Lower leg skin (tissue), 4 donors: ENCODE data around the gene S100Z. TPM values are rescaled to one million over a fixed set of nuclear protein-coding genes. Genes with fewer than 3 reads are reported as not detected.

Source experiments
- DNase-seq, 2 donors: peaks; one replicate each; pipeline ENCODE4 v3.0.0-alpha.2; 2019; ENCODE audit warnings: low spot score in 2 of 2
- H3K4me3 ChIP-seq: fragments of 200-600 bp; sonication (generic); 2 replicates; pipeline ENCODE4 v1.5.1; 2017; ENCODE audit warnings: mild to moderate bottlenecking, low read depth; ENCODE audit not compliant: poor library complexity, severe bottlenecking
- CTCF ChIP-seq, 3 donors: fragments of 450-650 bp; IDR thresholded peaks; one replicate each; pipeline ENCODE4 v1.5.1; 2016; ENCODE audit warnings: antibody characterized with exemption in 3 of 3, mild to moderate bottlenecking in 3 of 3, moderate library complexity in 2 of 3
- POLR2A ChIP-seq, 2 donors: fragments of 450-650 bp; IDR thresholded peaks; one replicate each; pipeline ENCODE4 v1.6.1; 2016 to 2017; ENCODE audit warnings: antibody characterized with exemption in 2 of 2, mild to moderate bottlenecking in 1 of 2, moderate library complexity in 1 of 2
- WGBS, 2 donors: methylation state at CpG; one replicate each; pipeline ENCODE4 v1.1.5; 2018; 5-methylcytosine and 5-hydroxymethylcytosine counted together
- intact Hi-C: fragments of 100-400 bp; cut with DNase I; formaldehyde crosslinking; loops from one replicate; pipeline ENCODE4 v1.15.0; 2023; ENCODE audit warnings: low total_unique reads
- total RNA-seq, 4 donors: library from RNA; depleted of rRNA; stranded (reverse); fragments of >200 nt; gene quantifications; one replicate each; pipeline ENCODE4 v1.1.0, GENCODE V29; 2016

The S100Z gene
- total RNA-seq, 4 donors from 2014 or later = not detected

GRCh38 chr5:76867827-76868693 lies 18.2 kb downstream of the S100Z start:
- TF ChIP-seq CTCF (IDR thresholded peaks at IDR 0.05) (no peak), POLR2A (IDR thresholded peaks at IDR 0.05) (no peak)
- intact Hi-C loops = no loop called here
- 62 to 66% methylated on average over 8 of the region's 8 CpGs for WGBS, 2 donors

GRCh38 chr5:76870046-76870445 lies 20.2 kb downstream of the S100Z start:
- 73 to 83% methylated on average over 6 of the region's 6 CpGs for WGBS, 2 donors
- intact Hi-C loops = no loop called here

More at GRCh38 chr5:76867827-76868693, 18.2 kb downstream of the S100Z start:
- H3K4me3 ChIP-seq = no peak overlapping the region
- DNase-seq = peak; percentile 35 to 85

GRCh38 chr5:76874088-76874581 lies 24.3 kb downstream of the S100Z start:
- intact Hi-C loops = no loop called here
- TF ChIP-seq CTCF (IDR thresholded peaks at IDR 0.05) = no peak
- TF ChIP-seq POLR2A (IDR thresholded peaks at IDR 0.05) = no peak
- WGBS, 2 donors = 40 to 46% methylated on average over 3 of the region's 3 CpGs

More at GRCh38 chr5:76870046-76870445, 20.2 kb downstream of the S100Z start:
- H3K4me3 ChIP-seq = no peak overlapping the region
- no peak for DNase-seq
- TF ChIP-seq CTCF (IDR thresholded peaks at IDR 0.05) = no peak
- TF ChIP-seq POLR2A (IDR thresholded peaks at IDR 0.05) = no peak

GRCh38 chr5:76888733-76889300 lies 39.0 kb downstream of the S100Z start:
- H3K4me3 ChIP-seq = no peak overlapping the region
- intact Hi-C loops = no loop called here
- WGBS, 2 donors = 77 to 81% methylated on average over 10 of the region's 10 CpGs
- no peak for DNase-seq
- no peak for TF ChIP-seq POLR2A (IDR thresholded peaks at IDR 0.05)
- TF ChIP-seq CTCF (IDR thresholded peaks at IDR 0.05) = no peak

More at GRCh38 chr5:76874088-76874581, 24.3 kb downstream of the S100Z start:
- no peak overlapping the region for H3K4me3 ChIP-seq
- DNase-seq = no peak

- no peak overlapping the region for H3K4me3 ChIP-seq
- DNase-seq = no peak
- 71 to 76% methylated on average over 2 of the region's 2 CpGs for WGBS, 2 donors
- TF ChIP-seq POLR2A (IDR thresholded peaks at IDR 0.05) (no peak), CTCF (IDR thresholded peaks at IDR 0.05) (no peak)
- intact Hi-C loops = no loop called here
Observed at GRCh38 chr5:76893294-76893693, 43.5 kb downstream of the S100Z start.
